MCF 10A (cell line): ENCODE data around the gene CRACDL. TPM values are rescaled to one million over a fixed set of nuclear protein-coding genes. Genes with fewer than 3 reads are reported as not detected.

Source experiments
- BruUV-seq: library from RNA; stranded (reverse); fragments of 400-500 nt; replicated peaks from 2 replicates; lab custom pipeline; 2021; lab: Mats Ljungman, UMichigan
- CTCF ChIA-PET: fragments of 300-600 bp; sonication (Branson Sonifier 250); formaldehyde crosslinking; extraction: SDS; loops from one replicate; lab custom pipeline; 2021; ENCODE audit warnings: antibody characterized with exemption, inconsistent platforms; lab: Yijun Ruan, JAX
- POLR2A ChIA-PET: fragments of 300-600, 350-650 bp; sonication (Branson Sonifier 250); formaldehyde crosslinking; extraction: SDS; loops from one replicate; lab custom pipeline; 2020; ENCODE audit warnings: antibody characterized with exemption, inconsistent platforms; lab: Yijun Ruan, JAX
- DNase-seq: peaks from one replicate; pipeline ENCODE4 v3.0.0-alpha.2; 2018; ENCODE audit not compliant: unreplicated experiment
- H3K27ac Mint-ChIP-seq: one replicate; pipeline ENCODE4 v1.8.0; 2022; ENCODE audit warnings: mild to moderate bottlenecking, low read depth, mixed read lengths; ENCODE audit not compliant: unreplicated experiment
- H3K27me3 Mint-ChIP-seq: one replicate; pipeline ENCODE4 v1.8.0; 2022; ENCODE audit warnings: mixed read lengths; ENCODE audit not compliant: insufficient read depth, unreplicated experiment
- H3K36me3 Mint-ChIP-seq: one replicate; pipeline ENCODE4 v1.8.0; 2022; ENCODE audit warnings: mild to moderate bottlenecking, moderate library complexity, mixed read lengths; ENCODE audit not compliant: insufficient read depth, unreplicated experiment
- H3K4me1 Mint-ChIP-seq: one replicate; pipeline ENCODE4 v1.8.0; 2022; ENCODE audit warnings: mixed read lengths; ENCODE audit not compliant: insufficient read depth, unreplicated experiment
- H3K4me3 Mint-ChIP-seq: one replicate; pipeline ENCODE4 v1.8.0; 2022; ENCODE audit warnings: mild to moderate bottlenecking, moderate library complexity, mixed read lengths; ENCODE audit not compliant: unreplicated experiment
- H3K9me3 Mint-ChIP-seq: one replicate; pipeline ENCODE4 v1.8.0; 2022; ENCODE audit warnings: mixed read lengths; ENCODE audit not compliant: unreplicated experiment
- intact Hi-C: fragments of 100-400 bp; cut with micrococcal nuclease; formaldehyde crosslinking; loops from 2 replicates; pipeline ENCODE4 v1.14.1; 2022
- total RNA-seq: library from RNA; stranded (reverse); gene quantifications from 2 replicates; pipeline ENCODE4 v1.2.3, GENCODE V29; 2022
- TF ChIP-seq, protein P1 (sequence below): fragments of 200-600 bp; IDR thresholded peaks from one replicate; pipeline ENCODE4 v1.8.0; 2022; ENCODE audit warnings: antibody characterized with exemption, mild to moderate bottlenecking; ENCODE audit not compliant: unreplicated experiment

Gene CRACDL
- total RNA-seq, 1 experiment from 2014 or later: 12.9 TPM

DNA sequence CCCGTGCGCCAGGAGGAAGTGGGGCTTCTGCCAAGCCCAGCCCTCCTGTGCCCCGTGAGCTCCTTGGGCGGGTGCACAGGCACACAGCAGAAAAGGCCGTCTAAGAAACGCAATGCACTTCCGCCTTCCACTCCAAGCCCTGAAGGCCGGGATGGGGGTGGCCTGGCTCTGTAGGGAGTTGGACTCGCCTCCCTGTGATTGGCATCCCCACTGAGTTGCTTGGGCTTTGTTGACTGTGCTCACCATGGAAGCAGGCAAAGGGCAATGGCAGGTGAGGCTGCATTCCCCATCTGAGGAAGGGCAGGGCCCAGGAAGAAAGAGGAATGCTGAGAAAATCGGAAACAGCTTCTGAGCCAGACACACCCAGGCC lies 66.8 kb downstream of the CRACDL start:
- H3K27me3 Mint-ChIP-seq: no peaks in the 10 kb centered on the region
- H3K27ac Mint-ChIP-seq: peak overlapping the region; percentile 99
- intact Hi-C loops: loop anchor here (2.0 to 5.0 kb wide), 2 partner anchors 44 to 198 kb away; no protein-coding TSS in a partner anchor
- CTCF ChIA-PET: interaction anchor here (0.9 to 1.0 kb wide), 2 partner anchors 16 to 40 kb away, joined by 3 read pairs; no protein-coding TSS in a partner anchor
- H3K9me3 Mint-ChIP-seq: no peaks in the 10 kb centered on the region
- no peaks in the 10 kb centered on the region for H3K36me3 Mint-ChIP-seq
- POLR2A ChIA-PET: interaction anchor here (0.6 to 6.8 kb wide), 9 partner anchors 13 to 311 kb away, joined by 3 to 68 read pairs (median 3); partner anchors contain the start of genes CRACDL, MITD1 and MRPL30
- TF ChIP-seq, protein P1, sequence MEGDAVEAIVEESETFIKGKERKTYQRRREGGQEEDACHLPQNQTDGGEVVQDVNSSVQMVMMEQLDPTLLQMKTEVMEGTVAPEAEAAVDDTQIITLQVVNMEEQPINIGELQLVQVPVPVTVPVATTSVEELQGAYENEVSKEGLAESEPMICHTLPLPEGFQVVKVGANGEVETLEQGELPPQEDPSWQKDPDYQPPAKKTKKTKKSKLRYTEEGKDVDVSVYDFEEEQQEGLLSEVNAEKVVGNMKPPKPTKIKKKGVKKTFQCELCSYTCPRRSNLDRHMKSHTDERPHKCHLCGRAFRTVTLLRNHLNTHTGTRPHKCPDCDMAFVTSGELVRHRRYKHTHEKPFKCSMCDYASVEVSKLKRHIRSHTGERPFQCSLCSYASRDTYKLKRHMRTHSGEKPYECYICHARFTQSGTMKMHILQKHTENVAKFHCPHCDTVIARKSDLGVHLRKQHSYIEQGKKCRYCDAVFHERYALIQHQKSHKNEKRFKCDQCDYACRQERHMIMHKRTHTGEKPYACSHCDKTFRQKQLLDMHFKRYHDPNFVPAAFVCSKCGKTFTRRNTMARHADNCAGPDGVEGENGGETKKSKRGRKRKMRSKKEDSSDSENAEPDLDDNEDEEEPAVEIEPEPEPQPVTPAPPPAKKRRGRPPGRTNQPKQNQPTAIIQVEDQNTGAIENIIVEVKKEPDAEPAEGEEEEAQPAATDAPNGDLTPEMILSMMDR: no peak
- peaks cover 37% of the 10 kb centered on the region for H3K4me1 Mint-ChIP-seq
- peak; percentile 81 for DNase-seq
- no TSS peak for BruUV-seq
- H3K4me3 Mint-ChIP-seq: peak overlapping the region; percentile 72

DNA sequence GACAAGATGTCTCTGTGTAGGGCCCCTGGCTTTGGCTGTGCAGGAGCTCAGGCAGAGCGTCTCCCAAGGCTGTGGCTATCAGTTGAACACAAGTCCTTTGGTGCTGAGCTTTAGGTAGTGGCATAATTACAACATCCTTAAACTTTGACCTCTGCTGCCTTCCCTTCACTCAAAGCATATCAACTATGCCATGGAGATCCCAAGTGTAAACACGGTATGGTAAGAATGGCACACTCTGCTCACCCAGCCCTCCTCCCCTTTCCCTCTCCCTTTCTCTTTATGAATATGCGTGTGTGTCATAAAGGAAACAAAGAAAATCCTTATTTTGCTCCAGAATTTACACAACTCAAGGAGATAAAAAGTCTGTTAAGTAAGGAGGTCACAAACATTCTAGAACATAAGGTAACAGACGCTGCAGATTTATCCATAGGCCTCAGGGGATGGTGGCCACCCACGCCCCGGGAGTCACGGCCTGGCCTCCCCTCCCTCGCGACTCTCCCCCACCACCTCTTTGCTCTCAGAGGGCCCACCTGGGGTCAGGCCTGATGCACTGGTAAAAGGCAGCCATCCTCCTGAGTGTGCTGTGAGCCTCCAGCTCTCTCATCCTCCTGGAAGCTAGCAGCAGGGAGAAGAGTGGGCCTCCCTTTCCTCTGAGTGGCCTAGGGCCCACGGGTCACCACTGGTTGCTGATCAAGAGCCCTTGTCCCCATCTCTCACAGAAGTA lies 67.3 kb downstream of the CRACDL start:
- Mint-ChIP-seq H3K9me3 (no peaks in the 10 kb centered on the region), H3K27ac (peak overlapping the region; percentile 99), H3K27me3 (no peaks in the 10 kb centered on the region), H3K36me3 (peaks cover 2% of the 10 kb centered on the region), H3K4me3 (peak overlapping the region; percentile 72), H3K4me1 (peaks cover 37% of the 10 kb centered on the region)
- TSS peak; percentile 39 for BruUV-seq
- peak; percentile 15 for DNase-seq
- intact Hi-C loops: loop anchor here (2.0 to 5.0 kb wide), 2 partner anchors 44 to 199 kb away; no protein-coding TSS in a partner anchor
- POLR2A ChIA-PET: interaction anchor here (0.6 to 6.8 kb wide), 10 partner anchors 13 to 93 kb away, joined by 3 to 68 read pairs (median 6); partner anchors contain the start of gene CRACDL
- CTCF ChIA-PET: interaction anchor here (0.9 to 1.0 kb wide), 2 partner anchors 17 to 41 kb away, joined by 3 read pairs; no protein-coding TSS in a partner anchor
- TF ChIP-seq, protein P1: no peak

DNA sequence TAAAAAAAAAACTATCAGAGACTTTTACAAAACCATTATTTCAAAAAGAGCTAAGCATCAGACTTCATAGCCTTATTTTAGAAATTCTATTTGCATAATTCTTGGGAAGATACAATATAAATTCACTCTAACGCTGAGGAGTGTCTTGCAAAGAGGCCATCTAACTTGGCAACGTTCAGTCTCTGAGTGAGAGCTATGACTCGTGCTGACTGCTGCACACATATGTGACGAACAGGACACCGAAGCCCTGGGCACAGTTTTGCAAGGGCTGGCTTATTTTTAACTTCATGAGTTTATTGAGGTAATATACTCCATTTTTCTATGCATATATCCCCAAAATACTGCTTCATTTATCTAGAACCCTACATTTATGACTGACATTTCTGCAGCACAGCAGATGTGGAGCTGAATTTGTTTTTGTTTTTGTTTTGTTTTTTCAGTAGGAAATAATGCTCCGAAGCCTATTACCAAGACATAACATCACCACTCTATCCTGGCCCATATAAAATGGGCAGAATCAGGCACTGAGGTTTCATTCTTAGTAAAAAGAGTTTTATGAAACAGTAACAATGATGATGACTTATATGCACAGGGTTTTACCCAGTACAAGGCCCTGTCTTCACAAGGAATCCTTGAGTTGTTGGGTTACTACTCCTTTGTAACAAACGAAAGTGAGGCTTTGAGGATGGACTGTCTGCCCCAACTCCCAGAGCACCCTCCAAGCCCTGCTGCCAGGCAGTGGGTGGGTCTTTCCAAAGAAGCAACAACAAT lies 68.3 kb downstream of the CRACDL start:
- intact Hi-C loops: loop anchor here (2.0 to 5.0 kb wide), 2 partner anchors 45 to 200 kb away; no protein-coding TSS in a partner anchor
- Mint-ChIP-seq H3K27ac (peak overlapping the region; percentile 99), H3K36me3 (peaks cover 6% of the 10 kb centered on the region), H3K4me3 (peak overlapping the region; percentile 72), H3K27me3 (no peaks in the 10 kb centered on the region), H3K4me1 (peaks cover 38% of the 10 kb centered on the region), H3K9me3 (peaks cover 2% of the 10 kb centered on the region)
- ChIA-PET POLR2A (interaction anchor here (0.5 to 6.8 kb wide), 16 partner anchors 12 to 469 kb away, joined by 3 to 68 read pairs (median 4); partner anchors contain the start of genes CRACDL and EIF5B), CTCF (interaction anchor here (1.1 to 1.9 kb wide), 2 partner anchors 44 to 66 kb away, joined by 3 to 4 read pairs; no protein-coding TSS in a partner anchor)
- peak; percentile 29 for DNase-seq
- TF ChIP-seq, protein P1: no peak
- no TSS peak for BruUV-seq
